ENCODE results near the gene PLPPR2.

Gene PLPPR2

DNA sequence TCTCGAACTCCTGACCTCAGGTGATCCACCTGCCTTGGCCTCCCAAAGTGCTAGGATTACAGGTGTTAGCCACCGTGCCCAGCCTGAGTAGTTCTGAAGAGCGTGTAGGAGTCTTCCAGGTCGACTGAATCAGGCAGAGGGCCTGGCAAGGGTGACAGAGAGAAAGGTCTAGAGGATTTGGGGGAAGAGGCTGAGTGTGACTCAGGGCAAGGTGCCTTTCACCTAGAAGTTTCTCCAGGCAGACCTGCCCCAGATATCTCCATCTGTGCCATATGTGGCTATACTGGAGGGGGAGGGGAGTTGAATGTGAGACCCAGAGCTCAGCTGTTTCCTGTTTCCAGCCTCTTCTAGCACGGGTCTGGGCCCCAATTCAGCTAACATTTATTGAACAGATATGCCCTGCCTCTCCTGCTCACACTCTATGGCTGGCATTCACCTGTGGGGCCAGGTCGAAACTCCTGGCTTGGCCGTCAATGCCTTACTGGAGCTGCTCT lies 7.6 kb upstream of the PLPPR2 start:
- TF ChIP-seq, protein P1, sequence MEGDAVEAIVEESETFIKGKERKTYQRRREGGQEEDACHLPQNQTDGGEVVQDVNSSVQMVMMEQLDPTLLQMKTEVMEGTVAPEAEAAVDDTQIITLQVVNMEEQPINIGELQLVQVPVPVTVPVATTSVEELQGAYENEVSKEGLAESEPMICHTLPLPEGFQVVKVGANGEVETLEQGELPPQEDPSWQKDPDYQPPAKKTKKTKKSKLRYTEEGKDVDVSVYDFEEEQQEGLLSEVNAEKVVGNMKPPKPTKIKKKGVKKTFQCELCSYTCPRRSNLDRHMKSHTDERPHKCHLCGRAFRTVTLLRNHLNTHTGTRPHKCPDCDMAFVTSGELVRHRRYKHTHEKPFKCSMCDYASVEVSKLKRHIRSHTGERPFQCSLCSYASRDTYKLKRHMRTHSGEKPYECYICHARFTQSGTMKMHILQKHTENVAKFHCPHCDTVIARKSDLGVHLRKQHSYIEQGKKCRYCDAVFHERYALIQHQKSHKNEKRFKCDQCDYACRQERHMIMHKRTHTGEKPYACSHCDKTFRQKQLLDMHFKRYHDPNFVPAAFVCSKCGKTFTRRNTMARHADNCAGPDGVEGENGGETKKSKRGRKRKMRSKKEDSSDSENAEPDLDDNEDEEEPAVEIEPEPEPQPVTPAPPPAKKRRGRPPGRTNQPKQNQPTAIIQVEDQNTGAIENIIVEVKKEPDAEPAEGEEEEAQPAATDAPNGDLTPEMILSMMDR (IDR thresholded peaks at IDR 0.05): no peak

DNA sequence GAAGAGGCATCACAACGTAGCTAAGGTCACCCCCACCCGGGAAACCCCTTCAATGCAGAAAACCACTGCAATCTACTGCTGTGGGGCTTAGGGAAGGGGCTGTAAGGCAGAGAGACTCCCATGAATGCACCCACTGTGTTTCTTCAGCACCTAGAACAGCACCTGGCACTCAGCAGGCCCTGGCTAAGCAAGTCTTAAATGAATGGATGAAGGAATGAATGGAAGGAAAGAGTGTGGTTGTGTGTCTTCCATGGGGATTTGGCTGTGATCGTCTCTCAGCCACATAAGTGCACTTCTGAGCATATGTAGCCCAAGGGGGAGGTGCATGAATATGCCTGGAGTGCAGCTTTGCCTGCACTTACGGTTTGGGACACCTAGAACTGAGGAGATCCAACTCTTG lies 6.1 kb upstream of the PLPPR2 start:
- TF ChIP-seq, protein P1 (IDR thresholded peaks at IDR 0.05): no peak

- TF ChIP-seq, protein P1 (IDR thresholded peaks at IDR 0.05): no peak
Measured at GRCh38 chr19:11356074-11356397, 804 bp downstream of the PLPPR2 start.

- TF ChIP-seq, protein P1 (IDR thresholded peaks at IDR 0.05): no peak
Measured at GRCh38 chr19:11356676-11357550, 1.7 kb downstream of the PLPPR2 start.

DNA sequence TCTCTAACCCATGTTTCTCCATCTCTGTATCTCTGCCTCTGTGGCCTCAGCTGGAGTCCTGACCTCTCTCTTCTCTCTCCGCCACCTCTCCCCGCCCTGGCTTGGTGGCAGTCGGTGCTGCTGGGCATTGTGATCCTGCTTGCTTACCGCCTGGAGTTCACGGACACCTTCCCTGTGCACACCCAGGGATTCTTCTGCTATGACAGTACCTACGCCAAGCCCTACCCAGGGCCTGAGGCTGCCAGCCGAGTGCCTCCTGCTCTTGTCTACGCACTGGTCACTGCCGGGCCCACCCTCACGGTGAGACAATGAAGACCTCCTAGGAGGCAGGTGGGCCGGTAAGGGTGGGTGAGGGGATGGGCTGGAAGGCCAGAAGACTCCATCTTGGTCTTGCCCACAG lies 4.2 kb downstream of the PLPPR2 start:
- TF ChIP-seq, protein P1 (IDR thresholded peaks at IDR 0.05): no peak

- TF ChIP-seq, protein P1 (IDR thresholded peaks at IDR 0.05): no peak
Measured at GRCh38 chr19:11361037-11361770, 6.0 kb downstream of the PLPPR2 start.

DNA sequence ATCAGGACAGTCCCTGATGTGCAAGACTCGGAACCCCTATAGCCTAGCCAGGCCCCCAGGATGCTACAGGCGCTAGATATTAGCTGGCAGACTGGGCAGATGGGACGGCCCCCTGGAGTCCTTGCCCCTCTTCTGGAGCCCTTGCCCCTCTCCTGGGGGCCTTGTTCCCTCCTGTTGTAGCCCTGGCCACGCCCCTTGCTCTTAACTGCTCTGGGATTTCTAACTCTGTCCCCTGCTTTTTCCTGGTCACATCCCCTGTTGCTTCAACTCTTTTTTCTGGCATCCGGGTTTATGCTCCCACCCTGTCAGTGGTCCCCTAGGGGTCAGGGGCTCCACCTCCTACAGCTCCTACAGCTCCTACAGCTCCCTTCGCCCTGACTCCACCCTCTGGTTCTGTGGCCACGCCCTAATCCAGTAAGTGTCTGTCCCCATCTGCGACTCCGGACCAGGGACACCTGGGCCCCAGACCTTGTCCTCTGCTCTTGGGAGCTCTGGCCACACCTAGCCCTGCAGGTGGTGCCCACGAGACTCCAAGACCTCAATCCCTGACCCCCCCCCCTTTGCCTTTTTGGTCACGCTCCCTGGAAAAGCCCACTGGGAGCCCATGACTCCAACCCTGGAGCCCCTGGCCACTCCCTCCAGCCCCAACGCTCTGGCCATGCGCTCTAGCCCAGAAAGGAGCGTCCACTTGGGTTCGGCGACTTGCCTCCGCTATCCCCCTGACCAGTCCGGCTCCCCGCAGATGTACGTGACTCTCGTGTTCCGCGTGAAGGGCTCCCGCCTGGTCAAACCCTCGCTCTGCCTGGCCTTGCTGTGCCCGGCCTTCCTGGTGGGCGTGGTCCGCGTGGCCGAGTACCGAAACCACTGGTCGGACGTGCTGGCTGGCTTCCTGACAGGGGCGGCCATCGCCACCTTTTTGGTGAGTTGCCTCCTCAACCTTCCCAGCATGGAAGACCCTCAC lies 6.8 kb downstream of the PLPPR2 start:
- TF ChIP-seq, protein P1 (IDR thresholded peaks at IDR 0.05): no peak
